PFSK-1 (cell line): Measurements from ENCODE around the gene KSR2.

Source experiments
- TAF1 ChIP-seq: IDR thresholded peaks from 2 replicates; pipeline ENCODE4 v1.6.1; 2012; ENCODE audit warnings: low read length, control low read depth, borderline replicate concordance; ENCODE audit not compliant: insufficient read depth
- TF ChIP-seq, protein P1 (sequence below), 2 experiments: IDR thresholded peaks; 2 replicates each; pipeline versions ENCODE4 v1.6.1 to v1.8.0; 2011 to 2012; ENCODE audit warnings: low read depth in 2 of 2, low read length in 2 of 2, control low read depth in 1 of 2, inconsistent platforms in 1 of 2, mild to moderate bottlenecking in 1 of 2, moderate library complexity in 1 of 2; ENCODE audit not compliant: insufficient read depth in 1 of 2

DNA sequence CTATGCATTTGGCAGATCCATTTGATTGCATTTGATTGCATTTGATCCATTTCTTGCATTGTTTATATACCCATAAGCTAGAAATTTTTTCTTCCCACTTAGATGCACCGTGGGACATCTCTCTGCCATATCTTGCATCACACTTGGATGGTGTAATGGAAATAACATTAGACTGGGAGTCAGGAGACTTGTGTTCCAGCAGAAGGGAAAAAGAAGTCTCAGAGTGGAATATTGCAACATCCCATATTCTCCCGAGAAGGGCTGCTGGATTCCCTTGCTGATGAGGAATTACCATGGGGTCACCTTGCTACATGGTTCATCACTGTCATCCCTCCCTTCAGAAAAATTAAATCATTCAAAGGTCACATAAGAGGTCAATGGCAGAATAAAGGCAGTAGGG lies 78.1 kb downstream of the KSR2 start:
- TF ChIP-seq TAF1 = no peak
- TF ChIP-seq, protein P1, sequence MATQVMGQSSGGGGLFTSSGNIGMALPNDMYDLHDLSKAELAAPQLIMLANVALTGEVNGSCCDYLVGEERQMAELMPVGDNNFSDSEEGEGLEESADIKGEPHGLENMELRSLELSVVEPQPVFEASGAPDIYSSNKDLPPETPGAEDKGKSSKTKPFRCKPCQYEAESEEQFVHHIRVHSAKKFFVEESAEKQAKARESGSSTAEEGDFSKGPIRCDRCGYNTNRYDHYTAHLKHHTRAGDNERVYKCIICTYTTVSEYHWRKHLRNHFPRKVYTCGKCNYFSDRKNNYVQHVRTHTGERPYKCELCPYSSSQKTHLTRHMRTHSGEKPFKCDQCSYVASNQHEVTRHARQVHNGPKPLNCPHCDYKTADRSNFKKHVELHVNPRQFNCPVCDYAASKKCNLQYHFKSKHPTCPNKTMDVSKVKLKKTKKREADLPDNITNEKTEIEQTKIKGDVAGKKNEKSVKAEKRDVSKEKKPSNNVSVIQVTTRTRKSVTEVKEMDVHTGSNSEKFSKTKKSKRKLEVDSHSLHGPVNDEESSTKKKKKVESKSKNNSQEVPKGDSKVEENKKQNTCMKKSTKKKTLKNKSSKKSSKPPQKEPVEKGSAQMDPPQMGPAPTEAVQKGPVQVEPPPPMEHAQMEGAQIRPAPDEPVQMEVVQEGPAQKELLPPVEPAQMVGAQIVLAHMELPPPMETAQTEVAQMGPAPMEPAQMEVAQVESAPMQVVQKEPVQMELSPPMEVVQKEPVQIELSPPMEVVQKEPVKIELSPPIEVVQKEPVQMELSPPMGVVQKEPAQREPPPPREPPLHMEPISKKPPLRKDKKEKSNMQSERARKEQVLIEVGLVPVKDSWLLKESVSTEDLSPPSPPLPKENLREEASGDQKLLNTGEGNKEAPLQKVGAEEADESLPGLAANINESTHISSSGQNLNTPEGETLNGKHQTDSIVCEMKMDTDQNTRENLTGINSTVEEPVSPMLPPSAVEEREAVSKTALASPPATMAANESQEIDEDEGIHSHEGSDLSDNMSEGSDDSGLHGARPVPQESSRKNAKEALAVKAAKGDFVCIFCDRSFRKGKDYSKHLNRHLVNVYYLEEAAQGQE (IDR thresholded peaks at IDR 0.05; ENCODE audit: insufficient read depth in 1 of 2, low read depth in 2 of 2, low read length in 2 of 2) = no peak
